NCI-H1436 (cell line): Measurements from ENCODE around the gene POM121L12.

Experiments used
- DNase-seq: peaks from one replicate; lab custom pipeline; 2025; lab: John Stamatoyannopoulos, UW

The POM121L12 gene

DNA sequence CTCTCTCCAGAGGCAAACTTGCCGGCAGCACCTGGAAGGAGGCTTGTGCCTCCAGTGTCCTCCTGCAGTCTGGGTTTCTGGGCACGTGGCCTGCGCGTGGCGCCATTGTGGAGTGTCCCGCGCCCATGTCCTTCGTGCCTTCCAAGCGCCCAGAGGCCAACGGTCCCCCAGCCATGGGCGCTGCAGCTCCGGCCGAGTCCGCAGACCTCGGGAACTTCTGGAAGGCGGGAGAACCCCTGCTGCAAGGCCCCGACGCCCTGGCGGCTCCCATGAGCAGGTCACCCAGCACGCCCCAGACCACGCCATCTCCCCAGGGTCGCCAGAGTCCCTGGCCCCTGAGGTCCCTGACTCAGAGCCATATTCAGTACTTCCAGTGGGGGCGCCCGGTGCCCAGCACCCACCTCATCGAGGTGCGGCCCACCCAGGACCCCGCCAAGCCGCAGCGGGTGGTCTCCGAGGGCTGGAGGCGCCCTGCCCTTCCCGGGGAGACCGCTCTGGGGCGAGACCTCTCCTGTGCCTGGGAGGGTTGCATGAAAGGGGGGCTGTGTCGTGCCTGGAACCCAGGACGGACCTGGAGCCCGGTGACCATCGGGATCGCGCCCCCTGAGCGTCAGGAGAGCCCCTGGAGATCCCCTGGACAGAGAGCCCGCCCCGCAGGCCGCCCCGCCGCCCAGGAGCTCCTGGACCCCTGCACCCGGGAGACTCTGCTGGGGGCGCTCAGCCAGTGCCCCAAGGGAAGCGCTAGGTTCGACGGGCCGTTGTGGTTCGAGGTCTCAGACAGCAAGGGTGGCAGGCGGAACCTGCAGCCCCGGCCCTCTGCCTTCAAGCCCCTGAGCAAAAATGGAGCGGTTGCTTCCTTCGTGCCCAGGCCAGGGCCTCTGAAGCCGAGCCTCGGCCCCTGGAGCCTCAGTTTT is at the start of gene POM121L12:
POM121L12 (plus strand) TSS at position 135 of the 914 bp plus-strand sequence; CDS start at position 174, 39 bp downstream.
- DNase-seq, result no peak

DNA sequence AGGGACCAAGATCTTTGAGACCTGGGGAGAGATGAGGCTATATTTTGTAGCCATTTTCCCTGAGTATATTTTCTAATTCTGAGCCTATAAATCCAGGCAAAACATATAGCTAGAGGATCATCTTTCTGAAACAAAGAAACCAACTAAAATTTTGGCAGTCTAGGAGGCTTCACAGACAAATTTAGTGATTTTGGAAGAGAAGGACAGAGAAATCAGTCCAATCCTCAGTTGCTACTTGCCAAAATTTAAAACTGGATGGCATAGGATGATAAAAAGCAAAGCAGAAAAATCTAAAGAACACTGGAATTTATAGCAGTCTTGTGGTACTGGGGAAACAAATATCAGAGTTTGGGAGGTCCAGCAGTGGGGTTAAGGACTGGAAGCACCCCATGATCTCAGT is 43.4 kb upstream of the POM121L12 start:
- DNase-seq, result no peak

DNA sequence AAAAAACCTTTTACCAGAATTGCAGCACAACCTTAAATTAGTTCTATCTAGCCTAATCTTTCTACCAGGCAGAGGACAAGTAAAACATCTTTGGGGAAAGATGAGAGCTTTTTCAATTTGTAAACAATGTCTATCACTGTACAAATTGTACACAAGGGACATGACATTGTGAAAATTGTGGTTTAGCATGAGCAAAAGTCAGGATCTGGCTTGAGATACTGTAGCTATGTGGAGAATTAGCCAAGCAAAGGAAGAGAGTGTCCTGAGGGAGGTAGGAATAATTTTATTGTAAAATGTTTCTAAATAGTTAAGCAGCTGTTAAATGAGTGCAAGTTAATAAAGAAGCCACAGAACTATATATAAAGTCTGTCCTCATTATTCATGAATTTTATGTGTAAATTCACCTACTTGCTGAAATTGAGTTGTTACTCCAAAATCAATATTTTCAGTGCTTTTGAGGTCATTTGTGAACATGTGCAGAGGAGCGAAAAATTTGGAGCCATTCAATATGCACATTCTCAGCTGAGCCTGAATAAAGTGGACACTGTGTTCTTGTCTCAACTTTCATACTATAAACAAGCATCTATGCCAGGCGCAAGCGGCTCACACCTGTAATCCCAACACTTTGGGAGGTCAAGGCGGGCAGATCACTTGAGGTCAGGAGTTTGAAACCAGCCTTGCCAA is 42.8 kb upstream of the POM121L12 start:
- DNase-seq, result no peak

DNA sequence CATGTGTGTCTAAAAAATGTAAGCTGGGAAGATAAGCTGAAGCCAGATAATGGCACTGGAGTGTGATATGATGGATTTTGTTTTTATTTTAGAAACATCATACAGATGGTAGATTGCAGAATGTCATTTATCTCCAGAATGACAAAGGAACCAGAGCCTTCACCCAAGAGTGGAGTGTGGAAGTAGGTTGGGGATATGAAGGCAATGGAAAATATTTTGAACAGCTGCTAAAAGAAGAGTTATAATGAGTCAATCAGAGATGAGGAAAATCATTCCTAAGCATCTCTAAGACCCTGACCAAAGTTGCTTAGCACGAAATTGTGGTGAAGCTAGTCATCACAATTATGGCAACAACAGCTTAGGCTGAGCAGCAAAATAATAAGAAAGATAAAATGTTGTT is 39.8 kb upstream of the POM121L12 start:
- no peak for DNase-seq

DNA sequence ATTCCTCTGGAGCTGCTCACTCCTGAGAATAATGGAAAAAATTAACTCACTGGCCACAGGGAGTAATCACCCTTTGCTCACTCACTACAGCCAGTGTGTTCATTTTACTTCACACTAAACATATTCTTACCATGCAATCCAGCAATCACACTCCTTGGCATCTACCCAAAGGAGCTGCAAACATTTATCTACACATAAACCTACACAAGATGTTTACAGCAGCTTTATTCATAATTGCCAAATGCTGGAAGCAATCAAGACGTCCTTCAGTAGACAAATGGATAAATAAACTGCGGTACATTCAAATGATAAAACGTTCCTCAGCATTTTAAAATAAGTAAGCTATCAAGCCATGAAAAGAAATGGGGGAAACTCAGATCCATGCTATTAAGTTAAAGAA is 34.2 kb upstream of the POM121L12 start:
- DNase-seq, result no peak

DNA sequence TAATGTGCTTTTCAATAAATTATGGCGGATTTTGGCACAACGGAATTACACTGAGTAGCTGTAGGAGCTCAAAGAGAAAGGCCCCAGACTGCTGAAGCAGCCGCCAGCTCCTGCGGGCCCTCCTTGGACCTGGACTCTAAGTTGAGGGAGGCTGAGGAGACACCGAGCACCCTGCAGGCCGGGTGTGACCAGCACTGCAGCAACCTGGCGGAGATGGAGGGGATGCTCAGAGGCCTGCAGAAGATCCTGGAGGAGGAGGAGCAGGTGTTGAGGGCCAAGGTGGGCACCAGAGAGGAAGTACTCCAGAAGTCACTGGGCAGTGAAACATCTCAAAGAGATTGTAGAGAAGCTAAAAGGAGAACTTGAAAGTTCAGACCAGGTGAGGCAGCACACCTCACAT is 33.0 kb upstream of the POM121L12 start:
- DNase-seq, result no peak

DNA sequence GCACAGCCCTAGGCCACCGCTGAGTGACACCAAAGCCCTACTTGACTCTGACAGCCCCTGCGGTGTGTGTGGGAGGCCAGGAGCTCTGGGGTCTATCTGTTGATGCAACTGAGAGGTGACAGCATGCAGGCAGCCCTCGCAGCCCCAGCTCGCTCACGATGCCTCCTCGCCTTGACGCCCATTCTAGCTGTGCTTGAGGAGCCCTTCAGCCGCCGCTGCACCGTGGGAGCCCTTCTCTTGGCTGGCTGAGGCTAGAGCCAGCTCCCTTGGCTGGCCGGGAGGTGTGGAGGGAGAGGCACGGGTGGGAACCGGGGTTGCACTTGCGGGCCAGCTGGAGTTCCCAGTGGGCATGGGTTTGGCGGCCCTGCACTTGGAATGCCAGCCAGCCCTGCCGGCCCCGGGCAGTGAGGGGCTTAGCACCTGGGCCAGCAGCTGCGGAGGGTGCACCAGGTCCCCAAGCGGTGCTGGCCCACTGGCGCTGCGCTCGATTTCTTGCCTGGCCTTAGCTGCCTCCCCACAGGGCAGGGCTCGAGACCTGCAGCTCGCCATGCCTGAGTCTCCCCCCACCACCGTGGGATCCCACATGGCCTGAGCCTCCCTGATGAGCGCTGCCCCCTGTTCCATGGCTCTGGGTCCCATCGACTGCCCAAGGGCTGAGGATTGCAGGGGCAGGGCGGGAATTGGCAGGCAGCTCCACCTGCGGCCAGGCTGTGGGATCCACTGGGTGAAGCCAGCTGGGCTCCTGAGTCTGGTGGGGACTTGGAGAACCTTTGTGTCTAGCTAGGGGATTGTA is 31.6 kb upstream of the POM121L12 start:
- no peak for DNase-seq

DNA sequence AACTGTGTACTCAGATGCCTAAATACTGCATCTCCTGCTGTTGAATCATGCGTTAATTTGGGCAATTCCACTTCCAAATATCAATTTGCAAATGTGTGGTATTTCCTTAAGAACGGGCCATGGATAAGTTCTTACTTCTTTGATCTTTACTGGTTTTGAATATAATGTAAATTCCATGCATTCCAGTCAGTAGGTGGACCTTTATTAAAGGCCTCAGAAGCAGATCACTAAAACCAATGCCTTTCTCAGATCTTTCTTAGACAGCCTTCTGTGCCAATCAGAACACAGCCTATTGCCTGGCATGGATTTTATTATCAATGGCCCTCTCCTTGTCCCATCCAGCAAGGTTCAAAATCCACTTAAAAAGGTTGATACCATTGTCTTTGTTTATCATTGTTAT is 21.5 kb upstream of the POM121L12 start:
- DNase-seq, result no peak

DNA sequence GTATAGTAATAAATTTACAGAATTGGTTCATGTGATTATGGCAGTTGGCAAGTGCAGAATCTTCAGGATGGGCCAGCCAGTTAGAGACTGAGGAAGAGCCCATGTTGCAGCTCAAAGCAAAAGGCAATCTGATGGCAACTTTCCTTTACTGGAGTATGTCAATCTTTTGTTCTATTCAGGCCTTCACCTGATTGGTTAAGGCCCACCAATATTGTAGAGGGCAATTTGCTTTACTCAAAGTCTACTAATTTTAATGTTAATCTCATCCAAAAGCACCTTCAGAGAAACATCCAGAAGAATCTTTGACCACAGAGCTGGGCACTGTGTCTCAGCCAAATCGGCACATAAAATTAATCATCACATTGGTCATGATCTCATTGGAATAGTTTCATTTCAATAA is 20.0 kb upstream of the POM121L12 start:
- DNase-seq, result no peak

DNA sequence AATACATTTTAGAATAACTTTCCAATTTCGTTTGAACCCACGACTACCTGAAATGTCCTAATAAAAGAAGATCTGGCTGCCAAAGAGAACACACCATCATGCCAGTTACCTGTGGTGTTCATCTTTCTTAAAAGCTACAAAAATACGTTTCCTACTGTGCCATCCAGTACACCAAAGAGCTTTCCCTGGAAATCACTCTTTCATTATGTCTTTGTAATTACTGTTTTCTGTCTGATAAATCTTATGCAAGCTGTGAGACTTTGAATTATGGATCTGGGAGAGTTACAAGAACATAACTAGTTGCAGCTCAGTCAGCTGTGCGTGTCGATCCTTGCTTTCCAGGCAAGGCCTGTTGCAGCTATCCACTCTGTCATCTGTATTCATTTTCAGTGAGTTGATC is 12.5 kb upstream of the POM121L12 start:
- no peak for DNase-seq

DNA sequence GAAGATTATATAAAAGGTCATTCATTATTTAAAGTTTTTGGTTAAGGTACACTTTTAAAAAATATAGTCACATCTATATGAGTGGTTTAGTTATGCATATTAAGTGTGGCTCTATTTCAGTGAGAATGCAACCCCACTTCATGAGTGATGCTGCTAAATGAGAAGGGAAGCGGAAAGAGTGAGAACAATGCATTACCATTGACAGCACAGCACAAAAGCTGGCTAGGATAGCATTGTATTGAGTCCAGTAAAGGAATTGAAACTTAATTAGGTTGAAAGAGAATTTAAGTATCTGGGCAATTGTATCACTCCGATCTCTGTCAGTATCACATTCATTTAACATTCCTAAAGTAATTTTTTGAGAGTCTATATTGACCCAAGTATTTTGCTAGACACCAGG is 13.2 kb downstream of the POM121L12 start:
- no peak for DNase-seq

DNA sequence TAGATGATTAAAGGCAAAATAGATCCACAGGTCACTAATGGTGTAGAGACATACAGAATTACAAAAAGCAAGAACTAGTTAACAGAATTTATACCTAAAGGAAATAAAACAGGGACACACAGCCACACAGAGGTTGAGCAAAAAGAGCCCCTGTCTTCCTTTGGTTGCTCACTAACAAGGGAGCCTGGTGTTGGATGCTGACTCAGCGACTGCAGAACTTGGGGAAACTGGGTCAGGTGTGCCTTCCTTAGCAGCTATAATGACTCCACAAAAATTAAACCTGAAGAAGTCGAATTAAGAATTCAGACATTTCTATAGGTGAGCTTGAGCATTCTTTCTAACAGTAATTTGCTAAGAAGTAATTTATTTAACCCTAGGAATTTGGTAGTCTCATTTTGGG is 15.0 kb downstream of the POM121L12 start:
- DNase-seq, result no peak

DNA sequence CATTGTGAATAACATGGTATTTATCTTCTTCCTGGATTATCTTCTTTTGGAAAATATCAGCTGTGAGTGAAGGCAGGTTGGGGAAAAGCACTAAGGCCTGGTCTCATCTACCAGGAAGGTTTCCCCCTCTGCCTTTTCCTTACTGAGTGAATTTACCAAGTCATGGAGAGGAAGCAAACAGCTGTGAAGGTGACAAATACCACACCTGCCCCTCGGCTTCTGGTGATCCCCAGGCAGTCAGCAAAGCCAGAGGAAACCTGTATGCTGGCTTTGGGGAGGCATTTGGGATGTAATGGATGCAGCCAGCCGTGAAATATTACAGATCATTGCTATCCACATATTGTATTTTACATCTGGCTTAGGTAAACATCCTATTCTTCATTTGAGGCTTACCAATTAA is 24.2 kb downstream of the POM121L12 start:
- DNase-seq, result no peak

DNA sequence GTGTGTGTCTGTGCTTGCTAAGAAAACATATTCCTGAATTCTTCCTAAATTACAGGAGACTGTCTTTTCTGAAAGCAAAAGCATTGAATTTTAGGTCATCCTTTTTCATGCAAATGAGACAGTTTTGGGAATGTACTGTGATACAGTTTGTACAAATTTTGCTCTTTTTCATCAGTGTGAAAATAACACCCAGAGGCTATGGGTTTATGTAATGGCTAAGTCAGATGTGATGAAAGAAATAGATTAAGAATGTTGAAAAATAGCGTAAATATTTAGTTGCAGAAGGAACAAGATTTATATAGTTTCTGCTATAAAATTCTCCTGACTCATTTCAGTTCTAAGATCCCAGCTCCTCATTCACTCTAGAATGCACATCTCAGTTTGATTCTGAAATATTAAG is 24.6 kb downstream of the POM121L12 start:
- DNase-seq, result no peak

DNA sequence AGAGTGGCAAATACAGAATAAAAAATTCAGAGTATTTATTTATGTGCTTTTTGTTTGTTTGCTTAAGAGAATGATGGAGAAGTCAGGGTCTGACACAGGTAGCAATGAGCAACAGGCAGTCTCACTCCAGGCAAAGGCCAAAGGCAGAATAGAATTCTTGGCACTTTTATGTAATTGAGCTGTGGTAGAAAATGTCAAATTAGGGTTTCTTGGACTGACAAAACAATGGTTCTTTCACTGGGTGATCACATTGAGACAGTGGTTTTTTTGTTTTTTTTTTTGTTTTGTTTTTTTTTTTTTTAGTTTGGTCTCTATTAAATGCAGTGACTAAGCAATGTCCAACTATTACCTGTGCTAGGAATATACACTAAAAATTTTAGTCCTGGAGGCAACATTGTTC is 27.4 kb downstream of the POM121L12 start:
- DNase-seq, result no peak

DNA sequence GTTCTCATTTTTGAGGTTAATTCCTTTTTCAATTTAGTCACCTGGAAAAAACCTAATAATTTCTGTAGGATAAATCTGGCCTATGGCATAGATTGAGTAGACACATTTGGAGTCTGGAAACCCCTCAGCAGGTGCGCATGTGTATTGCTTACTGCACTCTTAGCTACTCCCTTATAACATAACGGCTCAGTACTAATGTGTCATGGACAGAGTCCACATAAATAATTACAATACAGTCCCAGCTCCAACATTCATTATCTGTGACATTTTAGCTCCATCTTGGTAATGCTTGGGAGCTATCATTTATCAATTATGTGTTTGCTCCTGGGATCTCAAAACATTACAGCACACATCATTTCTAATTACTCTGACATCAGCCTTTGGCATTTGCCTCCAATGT is 33.2 kb downstream of the POM121L12 start:
- no peak for DNase-seq

DNA sequence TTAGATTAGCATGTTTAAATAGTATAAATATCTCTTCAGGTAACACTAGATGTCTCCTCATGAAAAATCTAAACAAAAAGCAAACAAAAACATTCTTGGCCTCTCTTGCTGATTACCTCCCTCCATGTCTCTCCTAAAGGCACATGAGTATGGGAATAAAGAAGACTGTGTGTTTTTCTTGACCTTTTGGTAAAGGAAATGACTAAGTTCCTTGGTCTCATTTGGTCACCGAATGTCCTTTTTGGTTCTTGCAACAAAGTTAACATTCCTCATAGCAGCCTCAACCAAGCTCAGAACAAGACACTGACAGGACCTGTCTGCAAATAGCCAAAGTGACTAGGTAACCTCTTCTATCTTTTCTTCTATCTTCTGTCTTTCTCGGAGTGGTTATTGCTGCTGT is 35.5 kb downstream of the POM121L12 start:
- DNase-seq, result no peak
